Measurements from ENCODE around the gene MKLN1.
"Not testable (repeated sequence)": the region's sequence is repeated elsewhere in the genome, so short reads cannot be mapped to it uniquely, and the experiment has no call there.

Gene MKLN1

GRCh38 chr7:131403322-131403721 is 75.6 kb downstream of the MKLN1 start:
- no peak for DNase-seq

GRCh38 chr7:131404226-131404911 is 76.7 kb downstream of the MKLN1 start:
- no peak for DNase-seq

- no peak for DNase-seq
Measured at GRCh38 chr7:131409129-131409766, 81.6 kb downstream of the MKLN1 start.

GRCh38 chr7:131412031-131412430 is 84.4 kb downstream of the MKLN1 start:
- no peak for DNase-seq

GRCh38 chr7:131413711-131414110 is 86.0 kb downstream of the MKLN1 start:
- no peak for DNase-seq

GRCh38 chr7:131424219-131424822 is 96.6 kb downstream of the MKLN1 start:
- DNase-seq = peak; percentile 2

GRCh38 chr7:131425992-131426391 is 98.3 kb downstream of the MKLN1 start:
- no peak for DNase-seq

- not testable (repeated sequence) for DNase-seq
Measured at GRCh38 chr7:131430826-131431225, 103.2 kb downstream of the MKLN1 start.

- DNase-seq = peak; percentile 1
Measured at GRCh38 chr7:131431289-131431688, 103.6 kb downstream of the MKLN1 start.

GRCh38 chr7:131431756-131432155 is 104.1 kb downstream of the MKLN1 start:
- DNase-seq = no peak

GRCh38 chr7:131436384-131436783 is 108.7 kb downstream of the MKLN1 start:
- DNase-seq = no peak

GRCh38 chr7:131438969-131439368 is 111.3 kb downstream of the MKLN1 start:
- no peak for DNase-seq

- no peak for DNase-seq
Measured at GRCh38 chr7:131443496-131443895, 115.8 kb downstream of the MKLN1 start.

GRCh38 chr7:131444683-131445082 is 117.0 kb downstream of the MKLN1 start:
- no peak for DNase-seq

GRCh38 chr7:131449373-131449902 is 121.8 kb downstream of the MKLN1 start:
- no peak for DNase-seq

GRCh38 chr7:131454498-131454897 is 126.8 kb downstream of the MKLN1 start:
- DNase-seq = no peak

- DNase-seq = no peak
Measured at GRCh38 chr7:131455001-131455400, 127.3 kb downstream of the MKLN1 start.

GRCh38 chr7:131455546-131455945 is 127.9 kb downstream of the MKLN1 start:
- DNase-seq = no peak

GRCh38 chr7:131456338-131456737 is 128.7 kb downstream of the MKLN1 start:
- DNase-seq = no peak

- DNase-seq = peak; percentile 41
Measured at GRCh38 chr7:131459256-131459655, 131.6 kb downstream of the MKLN1 start.

- DNase-seq = no peak
Measured at GRCh38 chr7:131462059-131462458, 134.4 kb downstream of the MKLN1 start.

GRCh38 chr7:131462715-131463114 is 135.0 kb downstream of the MKLN1 start:
- not testable (repeated sequence) for DNase-seq

GRCh38 chr7:131466735-131467365 is 139.2 kb downstream of the MKLN1 start:
- DNase-seq = no peak

GRCh38 chr7:131467788-131468187 is 140.1 kb downstream of the MKLN1 start:
- DNase-seq = no peak
